Colonic mucosa (tissue), 4 donors: ENCODE data around the gene PLXND1. TPM values are rescaled to one million over a fixed set of nuclear protein-coding genes. Genes with fewer than 3 reads are reported as not detected.

Experiments
- DNase-seq: peaks from one replicate; pipeline ENCODE4 v3.0.0-alpha.2; 2020
- H3K27ac ChIP-seq: fragments of 200-600 bp; one replicate; pipeline ENCODE4 v1.8.0; 2021
- H3K27me3 ChIP-seq: fragments of 200-600 bp; one replicate; pipeline ENCODE4 v1.8.0; 2021
- H3K36me3 ChIP-seq: fragments of 200-600 bp; one replicate; pipeline ENCODE4 v1.8.0; 2021
- H3K4me1 ChIP-seq: fragments of 200-600 bp; one replicate; pipeline ENCODE4 v1.8.0; 2021; ENCODE audit warnings: mild to moderate bottlenecking
- H3K4me3 ChIP-seq: fragments of 200-600 bp; one replicate; pipeline ENCODE4 v1.8.0; 2021
- H3K9ac ChIP-seq, 2 donors: one replicate each; pipeline ENCODE4 v1.7.0; 2013; ENCODE audit warnings: control low read depth in 2 of 2, low read depth in 2 of 2, low read length in 2 of 2
- H3K9me3 ChIP-seq: fragments of 200-600 bp; one replicate; pipeline ENCODE4 v1.8.0; 2021
- CTCF ChIP-seq: fragments of 200-600 bp; IDR thresholded peaks from one replicate; pipeline ENCODE4 v1.8.0; 2022; ENCODE audit warnings: antibody characterized with exemption, mild to moderate bottlenecking
- intact Hi-C: fragments of 100-400 bp; cut with DNase I; formaldehyde crosslinking; loops from one replicate; pipeline ENCODE4 v1.14.1; 2022
- total RNA-seq, 2 donors: library from RNA; stranded (reverse); fragmentation: NEBNext Ultra II Directional in 1 of 2; extraction: Animal tissue kit (Norgen Biotek cat#: 25700) in 1 of 2; gene quantifications; one replicate each; pipeline ENCODE4 v1.2.1, GENCODE V29; 2021
- donor health status: healthy.
- donor health status: DM: no; HTN: no; CAD: no.
- donor health status: DM: no; HTN: no; CAD: no.

The PLXND1 gene
- total RNA-seq, 2 donors from 2014 or later: 25.6 to 26.7 TPM

- no peak for DNase-seq
- Histone ChIP-seq H3K36me3 (no peaks in the 10 kb centered on the region), H3K4me3 (no peak overlapping the region), H3K9ac (no peak overlapping the region), H3K4me1 (peaks cover 5% of the 10 kb centered on the region), H3K27ac (no peak overlapping the region), H3K27me3 (no peaks in the 10 kb centered on the region), H3K9me3 (no peaks in the 10 kb centered on the region)
- intact Hi-C loops: no loop called here
- no peak for TF ChIP-seq CTCF
These were observed 33.9 kb downstream of the PLXND1 start for GRCh38 chr3:129572603-129573002.

GRCh38 chr3:129571605-129572547 is 34.6 kb downstream of the PLXND1 start:
- H3K9ac ChIP-seq: no peak overlapping the region
- no peaks in the 10 kb centered on the region for H3K36me3 ChIP-seq
- no peaks in the 10 kb centered on the region for H3K27me3 ChIP-seq
- peaks cover 5% of the 10 kb centered on the region for H3K4me1 ChIP-seq
- H3K27ac ChIP-seq: no peak overlapping the region
- no peak overlapping the region for H3K4me3 ChIP-seq
- intact Hi-C loops: no loop called here
- DNase-seq: no peak
- no peak for TF ChIP-seq CTCF
- H3K9me3 ChIP-seq: no peaks in the 10 kb centered on the region

GRCh38 chr3:129569856-129570255 is 36.6 kb downstream of the PLXND1 start:
- intact Hi-C loops: no loop called here
- H3K4me3 ChIP-seq: no peak overlapping the region
- no peak for TF ChIP-seq CTCF
- H3K27ac ChIP-seq: no peak overlapping the region
- H3K4me1 ChIP-seq: no peaks in the 10 kb centered on the region
- H3K9me3 ChIP-seq: no peaks in the 10 kb centered on the region
- DNase-seq: no peak
- no peaks in the 10 kb centered on the region for H3K27me3 ChIP-seq
- H3K36me3 ChIP-seq: no peaks in the 10 kb centered on the region
- no peak overlapping the region for H3K9ac ChIP-seq

GRCh38 chr3:129567939-129568338 is 38.5 kb downstream of the PLXND1 start:
- intact Hi-C loops: no loop called here
- TF ChIP-seq CTCF: no peak
- H3K27ac ChIP-seq: no peak overlapping the region

GRCh38 chr3:129567176-129567705 is 39.2 kb downstream of the PLXND1 start:
- H3K36me3 ChIP-seq: no peaks in the 10 kb centered on the region
- H3K4me1 ChIP-seq: no peaks in the 10 kb centered on the region
- no peak overlapping the region for H3K4me3 ChIP-seq
- no peak for DNase-seq
- H3K9me3 ChIP-seq: no peaks in the 10 kb centered on the region
- no peak for TF ChIP-seq CTCF
- H3K27me3 ChIP-seq: no peaks in the 10 kb centered on the region
- no peak overlapping the region for H3K9ac ChIP-seq
- intact Hi-C loops: no loop called here
- no peak overlapping the region for H3K27ac ChIP-seq

More at GRCh38 chr3:129567939-129568338, 38.5 kb downstream of the PLXND1 start:
- no peak for DNase-seq
- no peaks in the 10 kb centered on the region for H3K9me3 ChIP-seq
- H3K4me3 ChIP-seq: no peak overlapping the region
- no peaks in the 10 kb centered on the region for H3K36me3 ChIP-seq
- H3K4me1 ChIP-seq: no peaks in the 10 kb centered on the region
- no peak overlapping the region for H3K9ac ChIP-seq
- H3K27me3 ChIP-seq: no peaks in the 10 kb centered on the region
